ENCODE measurements around the gene UFC1.

The UFC1 gene

DNA sequence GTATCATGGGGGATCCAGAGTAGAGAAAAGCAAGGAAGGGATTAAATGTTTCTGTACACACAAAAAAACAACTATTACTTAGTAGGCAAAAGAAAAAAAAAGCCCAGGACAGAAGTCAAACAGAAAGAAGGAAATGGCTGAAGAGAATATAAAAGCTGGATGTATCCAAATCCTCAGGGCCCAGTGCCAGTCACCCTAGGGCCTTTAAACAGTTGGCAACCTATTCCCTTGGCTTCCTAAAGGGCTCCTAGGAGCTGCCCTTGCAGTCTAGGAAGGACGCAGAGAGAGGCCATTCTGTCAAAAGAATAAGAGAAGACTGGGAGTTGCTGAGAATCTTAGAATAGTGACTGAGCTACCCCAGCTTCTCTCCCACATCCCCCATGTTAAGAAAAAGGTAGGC is 18.6 kb downstream of the UFC1 start:
- no peak for DNase-seq

- no peak for DNase-seq
These were observed 19.1 kb downstream of the UFC1 start for GRCh38 chr1:161172776-161173376.

- no peak for DNase-seq
These were observed 19.9 kb downstream of the UFC1 start for GRCh38 chr1:161173711-161174110.

- no peak for DNase-seq
These were observed 21.1 kb downstream of the UFC1 start for GRCh38 chr1:161174911-161175310.

DNA sequence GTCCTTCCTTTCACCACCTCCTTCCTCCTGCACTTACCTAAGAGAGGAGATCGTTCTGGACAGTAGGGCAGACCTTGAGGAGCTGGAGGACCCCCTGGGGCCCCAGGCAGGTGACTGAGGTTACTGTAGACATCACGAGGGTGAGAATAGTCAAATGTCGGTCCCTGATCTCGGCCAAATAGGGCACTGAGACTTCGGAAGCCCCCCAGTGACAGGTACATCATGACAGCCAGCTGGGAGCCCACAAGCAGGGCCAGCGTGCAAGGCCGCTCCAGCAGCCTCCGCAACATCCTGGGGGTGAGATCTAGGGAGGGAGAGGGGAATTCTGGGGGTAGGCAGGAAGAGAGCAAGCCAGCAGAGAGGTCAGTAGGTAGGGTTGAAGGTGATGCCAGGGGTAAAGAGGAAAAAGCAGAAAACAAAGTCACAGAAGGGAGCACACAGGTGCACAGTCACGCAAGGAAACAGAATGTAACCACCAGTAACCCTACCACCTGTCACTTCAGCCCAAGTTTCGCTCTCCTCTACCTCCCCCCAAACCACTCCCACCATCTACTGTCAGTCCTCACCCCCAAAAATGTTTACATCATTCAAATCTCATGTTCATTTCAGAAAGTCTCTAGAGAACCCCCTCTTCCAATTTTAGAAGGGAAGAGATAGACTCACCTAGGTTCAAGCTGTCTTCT is 22.1 kb downstream of the UFC1 start:
- DNase-seq = no peak

DNA sequence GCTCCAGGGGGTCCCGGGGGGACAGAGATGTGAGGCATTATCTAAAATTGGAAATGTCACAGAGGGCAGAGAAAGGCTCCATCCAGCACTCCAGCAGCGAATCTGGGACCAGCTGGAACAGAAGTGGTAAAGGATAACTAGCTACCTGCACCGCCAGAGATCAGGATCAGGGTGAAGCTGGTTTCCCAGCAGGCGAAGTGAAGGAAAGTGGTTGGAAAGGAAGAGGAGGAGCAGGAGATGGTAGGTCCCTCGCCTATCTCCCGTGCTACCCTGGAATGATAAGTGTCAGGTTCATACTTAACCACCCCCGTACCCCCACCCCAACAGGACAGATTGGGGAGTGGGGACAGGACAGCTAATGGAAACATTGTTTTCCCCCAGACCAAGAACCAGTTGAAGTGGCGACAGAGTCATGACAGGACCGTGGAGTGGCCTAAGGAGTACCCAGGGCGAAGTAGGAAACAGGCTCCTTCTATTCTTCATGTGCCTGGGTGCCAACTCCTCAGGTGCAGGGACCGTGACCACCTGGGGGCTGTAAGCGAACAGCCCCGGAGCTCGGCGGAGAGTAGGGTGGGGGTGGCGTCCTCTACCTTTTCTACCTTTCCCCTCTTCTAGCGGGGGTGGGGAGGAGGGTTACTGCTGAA is 22.8 kb downstream of the UFC1 start:
- no peak for DNase-seq

DNA sequence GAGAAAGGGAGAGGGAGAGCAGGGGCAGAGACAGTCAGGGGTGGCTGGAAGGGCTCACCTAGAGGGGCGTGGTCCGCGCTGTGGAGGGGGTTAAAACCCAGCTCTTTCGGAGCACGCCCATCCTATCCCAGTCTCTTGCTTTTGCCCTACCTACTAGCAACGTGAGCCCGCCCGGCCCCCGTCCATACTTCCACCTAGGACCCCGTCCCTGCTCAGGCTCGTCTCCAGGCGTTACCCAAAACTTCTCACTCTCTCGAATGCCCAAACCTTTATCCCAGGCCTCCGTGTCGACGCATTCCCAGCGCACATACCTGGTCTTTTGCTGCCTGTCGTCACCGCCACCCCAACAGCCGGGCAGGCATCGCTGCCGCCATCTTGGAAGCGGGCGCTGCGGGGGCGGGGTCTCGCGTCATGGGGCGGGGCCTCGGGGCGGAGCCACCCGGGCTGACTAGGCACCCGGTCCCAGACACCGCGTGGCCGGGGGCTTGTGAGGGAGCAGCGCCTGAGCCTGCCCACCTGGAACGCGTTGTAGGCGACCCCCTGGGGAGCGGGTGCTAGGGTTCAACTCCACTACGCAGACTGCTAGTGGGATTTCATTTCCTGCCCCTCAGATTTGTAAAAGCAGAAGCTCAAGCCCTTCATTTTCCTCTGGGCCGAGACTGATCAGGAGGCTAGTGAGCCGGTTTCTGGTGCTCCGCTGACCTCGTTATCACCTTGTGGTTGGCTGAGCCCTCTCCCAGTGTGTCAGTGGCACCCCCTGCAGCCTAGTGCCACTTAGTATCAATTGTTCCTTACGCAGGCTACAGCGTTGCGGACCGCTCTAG is 23.5 kb downstream of the UFC1 start, which contains the start of gene B4GALT3:
Gene B4GALT3 (minus strand): TSS at position 396 of the 824 bp plus-strand sequence. CDS start 1,447 bp downstream, outside the sequence.
- DNase-seq = peak; percentile 93

GRCh38 chr1:161177936-161178244 is 24.1 kb downstream of the UFC1 start:
- no peak for DNase-seq

- DNase-seq = no peak
These were observed 25.9 kb downstream of the UFC1 start for GRCh38 chr1:161179698-161180097.

DNA sequence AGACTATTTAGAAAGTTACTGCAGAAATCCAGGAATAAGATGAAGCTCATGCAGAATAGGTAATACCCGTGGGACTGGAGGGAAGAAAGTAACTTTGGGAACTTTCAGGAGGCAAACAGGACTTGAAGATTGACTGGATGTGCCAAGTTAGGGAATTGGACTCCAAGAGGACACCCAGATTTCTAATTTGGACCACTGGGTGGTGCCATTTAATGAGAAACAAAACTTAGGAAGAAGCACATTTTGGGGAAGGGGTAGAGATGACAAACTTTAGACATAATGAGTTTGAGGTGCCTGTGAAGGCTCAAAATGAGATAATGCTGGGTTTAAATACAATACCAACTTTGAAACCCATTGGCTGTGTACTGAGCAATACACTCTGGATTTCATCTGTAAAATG is 26.9 kb downstream of the UFC1 start:
- DNase-seq = no peak

DNA sequence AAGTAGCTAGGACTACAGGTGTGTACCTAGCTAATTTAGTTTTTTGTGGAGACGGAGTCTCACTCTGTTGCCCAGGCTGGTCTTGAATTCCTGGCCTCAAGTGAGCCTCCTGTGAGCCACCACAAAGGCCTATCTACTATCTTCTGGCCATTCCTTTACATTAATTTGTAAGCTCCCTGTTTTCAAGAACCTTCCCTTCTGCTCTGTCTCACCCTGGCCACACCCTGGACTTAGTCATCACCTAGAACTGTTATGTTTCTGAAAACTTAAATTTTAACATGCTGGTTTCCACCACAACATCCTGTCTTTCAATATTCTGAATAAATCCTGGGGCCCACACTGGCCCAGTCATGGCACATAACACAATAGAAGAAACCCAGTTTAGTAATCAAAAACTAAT is 28.4 kb downstream of the UFC1 start:
- peak; percentile 74 for DNase-seq

GRCh38 chr1:161185282-161185682 is 31.5 kb downstream of the UFC1 start:
- peak; percentile 76 for DNase-seq

DNA sequence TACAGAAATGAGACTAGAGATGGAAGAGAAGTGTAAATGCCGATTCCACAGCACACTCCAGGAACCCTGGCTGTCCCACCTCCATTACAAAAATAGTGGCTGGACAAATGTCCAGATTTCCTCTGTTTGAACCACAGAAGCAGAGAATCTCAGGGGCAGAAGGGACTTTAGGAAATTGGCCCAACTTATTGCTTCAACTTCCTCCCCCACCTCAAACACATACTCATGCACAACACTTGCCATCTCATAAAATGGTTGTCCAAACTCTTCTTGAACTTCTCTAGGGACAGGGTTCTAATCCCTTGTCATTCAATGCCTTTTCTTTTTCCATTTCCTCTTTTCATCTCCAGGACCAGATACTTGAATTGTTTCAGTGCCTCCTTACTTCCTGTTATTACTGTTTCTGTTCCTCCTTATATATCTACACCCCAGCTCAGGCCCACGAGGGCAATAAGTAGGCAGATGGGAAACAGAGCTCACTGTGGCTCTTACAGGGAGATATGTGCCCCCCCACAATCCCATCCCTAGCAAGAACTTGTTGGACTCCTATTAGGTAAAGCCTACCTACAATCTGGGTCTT is 32.0 kb downstream of the UFC1 start:
- DNase-seq = no peak

DNA sequence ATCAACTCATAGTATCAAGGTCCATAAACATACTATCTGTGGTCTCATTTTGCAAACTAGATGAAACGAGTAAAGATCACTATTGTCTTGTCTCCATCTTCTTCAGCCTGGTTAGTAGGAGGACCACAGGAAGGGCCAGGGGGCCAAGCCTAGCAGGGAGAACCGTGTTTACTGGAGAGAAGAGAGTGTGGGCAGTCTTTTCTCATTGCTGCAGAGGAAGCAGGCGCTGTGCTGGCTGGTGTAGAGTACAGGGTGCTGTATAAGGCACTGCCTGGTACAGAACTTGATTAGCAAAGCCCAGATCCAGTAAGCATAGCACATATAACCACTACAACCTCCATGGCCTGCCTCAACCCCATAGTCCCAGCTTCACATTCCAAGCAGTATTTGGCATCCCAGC is 33.5 kb downstream of the UFC1 start:
- DNase-seq = no peak

GRCh38 chr1:161188381-161188780 is 34.6 kb downstream of the UFC1 start:
- no peak for DNase-seq

GRCh38 chr1:161189036-161189435 is 35.3 kb downstream of the UFC1 start:
- DNase-seq = no peak

DNA sequence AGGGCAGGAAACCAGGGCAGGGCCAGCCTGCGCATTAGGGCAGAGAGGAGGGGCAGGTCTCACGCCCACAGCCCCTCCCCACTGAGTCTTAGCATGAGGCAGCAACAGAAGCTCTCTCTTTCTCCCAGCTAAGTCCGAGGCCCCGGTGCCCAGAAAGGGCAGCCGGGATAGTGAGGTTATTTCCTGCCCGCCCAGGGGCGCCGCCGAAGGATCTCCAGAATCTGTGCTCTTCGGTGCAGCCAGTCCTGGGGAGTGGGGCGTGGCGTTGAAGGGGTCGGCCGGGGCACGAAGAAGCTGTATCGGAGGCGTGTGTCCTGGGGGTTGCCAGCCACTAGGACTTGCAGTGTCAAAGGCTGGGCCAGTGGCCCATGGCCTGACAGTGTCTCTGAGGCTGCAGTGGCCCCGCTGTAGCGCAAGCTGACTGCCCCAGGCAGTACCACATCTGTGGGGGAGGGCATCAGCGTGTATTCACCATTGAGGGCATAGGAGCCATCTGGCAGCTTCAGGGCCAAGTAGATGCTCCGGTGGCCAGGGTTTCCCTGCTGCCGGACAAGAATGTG is 37.3 kb downstream of the UFC1 start:
- DNase-seq = no peak

DNA sequence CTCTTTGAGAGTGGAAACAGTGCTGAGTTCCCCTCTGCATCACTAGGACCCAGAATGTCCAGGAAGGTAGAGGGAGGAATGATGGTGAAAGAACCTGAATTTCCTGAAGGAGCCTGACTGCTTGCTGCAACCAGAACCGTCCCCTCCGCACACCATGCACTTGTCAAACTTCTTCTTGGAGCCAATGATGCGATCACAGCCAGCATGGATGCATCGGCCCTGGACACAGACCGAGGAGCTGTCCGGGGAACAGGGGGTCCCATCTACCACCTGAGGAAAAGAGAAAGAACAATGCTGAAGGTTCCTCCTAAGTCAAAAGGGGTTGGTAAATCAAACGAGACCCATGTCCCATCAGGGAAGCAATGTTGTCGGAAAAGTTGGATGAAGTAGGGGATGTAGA is 38.2 kb downstream of the UFC1 start:
- DNase-seq = no peak

- DNase-seq = peak; percentile 69
These were observed 39.0 kb downstream of the UFC1 start for GRCh38 chr1:161192476-161193465.

- DNase-seq = no peak
These were observed 39.9 kb downstream of the UFC1 start for GRCh38 chr1:161193561-161194235.

- DNase-seq = no peak
These were observed 41.4 kb downstream of the UFC1 start for GRCh38 chr1:161195171-161195570.
